HepG2 (cell line): Measurements from ENCODE around the gene CCDC6. TPM values are rescaled to one million over a fixed set of nuclear protein-coding genes. Genes with fewer than 3 reads are reported as not detected.

Experiments
- ATAC-seq: fragments of 200-7000 bp; cut with Tn5 transposase; 3 replicates; pipeline ENCODE4 v1.9.1; 2020; ENCODE audit warnings: mild to moderate bottlenecking, moderate library complexity
- BruUV-seq: library from RNA; stranded (reverse); fragments of 400-500 nt; replicated peaks from 2 replicates; lab custom pipeline; 2021; lab: Mats Ljungman, UMichigan
- CTCF ChIA-PET: fragments of 300-600 bp; formaldehyde crosslinking; extraction: SDS; loops from one replicate; lab custom pipeline; 2021; ENCODE audit warnings: low total read pairs, inconsistent platforms, low intra/inter-chr PET ratio; lab: Yijun Ruan, JAX
- POLR2A ChIA-PET: fragments of 350-600 bp; sonication (Branson Sonifier 250); formaldehyde crosslinking; loops from one replicate; lab custom pipeline; 2020; ENCODE audit warnings: antibody characterized with exemption, inconsistent platforms; lab: Yijun Ruan, JAX
- DNase-seq: peaks from one replicate; pipeline ENCODE4 v3.0.0-alpha.2; 2015; ENCODE audit warnings: low spot score
- FAIRE-seq: peaks from 3 replicates; lab custom pipeline; 2011; peaks lifted over from hg19 to GRCh38; lab: Jason Lieb, UNC
- H2AFZ ChIP-seq: one replicate; pipeline ENCODE4 v1.6.1; 2011; ENCODE audit warnings: low read length, inconsistent platforms
- H3K27ac ChIP-seq: fragments of 300-600 bp; 3 replicates; pipeline ENCODE4 v1.8.0; 2011; ENCODE audit warnings: mixed run types, mild to moderate bottlenecking, mixed read lengths, low read length, inconsistent platforms; ENCODE audit not compliant: insufficient read depth; ENCODE audit errors: extremely low read length
- H3K27me3 ChIP-seq, 2 experiments: fragments of 200-600 bp in 1 of 2; 2 replicates in 1 of 2; 3 replicates in 1 of 2; pipeline versions ENCODE4 v1.6.0 to v1.8.0; 2011; ENCODE audit warnings: low read length in 2 of 2, mild to moderate bottlenecking in 2 of 2, moderate library complexity in 2 of 2, inconsistent platforms in 1 of 2; ENCODE audit not compliant: insufficient read depth in 2 of 2, control insufficient read depth in 1 of 2
- H3K36me3 ChIP-seq, 2 experiments: fragments of 200-600 bp in 1 of 2; replicated peaks in 1 of 2; 2 replicates in 1 of 2; 3 replicates in 1 of 2; pipeline versions ENCODE4 v1.5.1 to v1.8.0; 2011; ENCODE audit warnings: low read length in 2 of 2, inconsistent platforms in 1 of 2; ENCODE audit not compliant: insufficient read depth in 2 of 2, control insufficient read depth in 1 of 2
- H3K4me1 ChIP-seq: 2 replicates; pipeline ENCODE4 v1.5.1; 2012; ENCODE audit warnings: low read length, inconsistent platforms; ENCODE audit not compliant: insufficient read depth
- H3K4me2 ChIP-seq: 2 replicates; pipeline ENCODE4 v1.6.0; 2011; ENCODE audit warnings: low read depth, low read length, inconsistent platforms
- H3K4me3 ChIP-seq, 3 experiments: fragments of 200-600 bp in 1 of 3; sonication (generic), shearing (Covaris generic) in 1 of 3; replicated peaks in 1 of 3; 2 replicates each; pipeline ENCODE4 v1.5.1; 2011 to 2016; ENCODE audit warnings: low read length in 3 of 3, inconsistent platforms in 2 of 3, low read depth in 2 of 3, mild to moderate bottlenecking in 2 of 3, control low read depth in 1 of 3, mixed read lengths in 1 of 3; ENCODE audit not compliant: insufficient read depth in 1 of 3
- H3K79me2 ChIP-seq: one replicate; pipeline ENCODE4 v1.6.1; 2011; ENCODE audit warnings: low read length, inconsistent platforms; ENCODE audit not compliant: insufficient read depth
- H3K9ac ChIP-seq: 2 replicates; pipeline ENCODE4 v1.6.0; 2011; ENCODE audit warnings: mild to moderate bottlenecking, low read depth, low read length, inconsistent platforms; ENCODE audit not compliant: insufficient read depth
- H3K9me3 ChIP-seq: 2 replicates; pipeline ENCODE4 v1.5.1; 2012; ENCODE audit warnings: mild to moderate bottlenecking, low read length
- H4K20me1 ChIP-seq: 2 replicates; pipeline ENCODE4 v1.6.0; 2011; ENCODE audit warnings: inconsistent platforms, mild to moderate bottlenecking, low read length, moderate library complexity; ENCODE audit not compliant: insufficient read depth
- ETV5 ChIP-seq: IDR thresholded peaks from 2 replicates; pipeline ENCODE4 v1.6.1; 2018; ENCODE audit warnings: missing biosample characterization, missing genetic modification reagents, inconsistent platforms, borderline replicate concordance
- FIP1L1 ChIP-seq: fragments of 200-400 bp; formaldehyde crosslinking; IDR thresholded peaks from 2 replicates; pipeline ENCODE4 v1.6.1; 2018; ENCODE audit warnings: low read depth, mild to moderate bottlenecking, low read length, moderate library complexity, borderline replicate concordance; ENCODE audit not compliant: insufficient read depth
- SRF ChIP-seq: IDR thresholded peaks from 2 replicates; pipeline ENCODE4 v1.6.1; 2011; ENCODE audit warnings: mild to moderate bottlenecking, low read depth, low read length, moderate library complexity
- SYNCRIP ChIP-seq: fragments of 200-400 bp; formaldehyde crosslinking; IDR thresholded peaks from 2 replicates; pipeline ENCODE4 v1.6.1; 2018; ENCODE audit warnings: mild to moderate bottlenecking, low read depth, low read length; ENCODE audit not compliant: insufficient read depth
- ZNF556 ChIP-seq: sonication (generic); formaldehyde crosslinking; IDR thresholded peaks from 2 replicates; pipeline ENCODE4 v1.4.0; 2020; ENCODE audit warnings: mild to moderate bottlenecking, missing genetic modification reagents, borderline replicate concordance
- ZNF629 ChIP-seq: sonication (generic); formaldehyde crosslinking; conservative IDR thresholded peaks from 2 replicates; pipeline ENCODE4 v1.5.0; 2020; ENCODE audit warnings: missing genetic modification reagents
- WGBS: methylation state at CpG from one replicate; pipeline ENCODE4 v1.1.6; 2017; ENCODE audit warnings: low lambda C conversion rate; 5-methylcytosine and 5-hydroxymethylcytosine counted together
- in situ Hi-C: cut with HindIII; loops from 2 replicates; pipeline ENCODE4 v1.10.0; 2017; ENCODE audit warnings: low pct_unique_long_range_greater_than_20kb; ENCODE audit not compliant: extremely low pct_ligation_motif_present
- intact Hi-C: fragments of 100-400 bp; cut with micrococcal nuclease; formaldehyde crosslinking; loops from one replicate; pipeline ENCODE4 v1.10.0; 2022; ENCODE audit not compliant: unreplicated experiment
- polyA plus RNA-seq, 8 experiments: library from polyadenylated mRNA; depleted of rRNA in 3 of 8; stranded (reverse) in 7 of 8; unstranded in 1 of 8; fragments of >200 nt; fragmentation: Illumina TruSeq in 4 of 8; extraction: Trizol in 4 of 8; gene quantifications; 2 replicates each; pipeline versions ENCODE4 v1.2.1 to v1.2.3, GENCODE V29; 2011 to 2016; ENCODE audit warnings: low read depth in 4 of 8, missing spikeins in 1 of 8, mixed read lengths in 1 of 8; ENCODE audit not compliant: insufficient read depth in 1 of 8
- total RNA-seq, 5 experiments: library from RNA; depleted of rRNA; stranded (reverse); fragments of >200 nt; fragmentation: Illumina TruSeq; extraction: Trizol; gene quantifications; 2 replicates each; pipeline ENCODE4 v1.2.3, GENCODE V29; 2016; ENCODE audit warnings: low read depth in 1 of 5
- TF ChIP-seq, protein P1 (sequence below): sonication (generic); formaldehyde crosslinking; conservative IDR thresholded peaks from 2 replicates; pipeline ENCODE4 v1.4.0; 2020; ENCODE audit warnings: missing genetic modification reagents
- TF ChIP-seq, protein P2 (sequence below): sonication (generic); formaldehyde crosslinking; IDR thresholded peaks from 2 replicates; pipeline ENCODE4 v1.8.1; 2023; ENCODE audit warnings: mild to moderate bottlenecking, moderate library complexity, missing genetic modification reagents

Gene CCDC6
- total and polyA plus RNA-seq, 2 of the 13 experiments (the other 11 are each of a cell fraction or from before 2014, with no cell fraction given), result 17.9 to 18.3 TPM

DNA sequence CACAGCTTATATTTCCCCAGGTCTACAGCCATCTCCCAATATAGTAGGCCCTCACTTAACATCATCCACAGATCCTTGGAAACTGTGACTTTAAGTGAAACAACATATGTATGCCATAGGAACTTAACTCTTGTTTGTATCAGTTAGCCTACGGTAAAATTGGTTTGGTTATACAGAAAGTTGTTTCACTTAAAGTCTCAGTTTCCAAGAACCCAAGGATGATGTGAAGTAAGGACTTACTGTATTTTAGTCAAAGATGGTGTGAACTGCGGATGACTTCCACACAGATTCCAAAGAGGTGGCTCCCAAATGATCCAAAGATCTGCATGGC is 96.7 kb downstream of the CCDC6 start:
- Histone ChIP-seq H3K4me3 (no peak overlapping the region), H3K27me3 (no peaks in the 10 kb centered on the region), H4K20me1 (no peaks in the 10 kb centered on the region), H3K9me3 (no peaks in the 10 kb centered on the region), H3K4me1 (no peaks in the 10 kb centered on the region), H3K9ac (no peak overlapping the region), H3K4me2 (no peak overlapping the region), H2AFZ (no peak overlapping the region), H3K36me3 (peaks cover 18 to 72% of the 10 kb centered on the region in 2 experiments), H3K27ac (no peak overlapping the region), H3K79me2 (no peaks in the 10 kb centered on the region)
- FAIRE-seq (no peak), ATAC-seq (no peak), DNase-seq (no peak)
- ChIA-PET POLR2A (no interaction called here), CTCF (interaction anchor here (1.0 to 3.3 kb wide), 3 partner anchors 181 to 187 kb away, joined by 3 to 35 read pairs (median 9); no protein-coding TSS in a partner anchor)
- WGBS, result 100% methylated on average over 2 of the region's 2 CpGs
- in situ Hi-C loops (loop anchor here (5.0 to 25.0 kb wide), 2 partner anchors 182 to 1022 kb away; no protein-coding TSS in a partner anchor), intact Hi-C loops (loop anchor here (1.0 kb wide), 2 partner anchors 183 to 1027 kb away; no protein-coding TSS in a partner anchor)
- TF ChIP-seq FIP1L1, result no peak
- TF ChIP-seq, protein P1, sequence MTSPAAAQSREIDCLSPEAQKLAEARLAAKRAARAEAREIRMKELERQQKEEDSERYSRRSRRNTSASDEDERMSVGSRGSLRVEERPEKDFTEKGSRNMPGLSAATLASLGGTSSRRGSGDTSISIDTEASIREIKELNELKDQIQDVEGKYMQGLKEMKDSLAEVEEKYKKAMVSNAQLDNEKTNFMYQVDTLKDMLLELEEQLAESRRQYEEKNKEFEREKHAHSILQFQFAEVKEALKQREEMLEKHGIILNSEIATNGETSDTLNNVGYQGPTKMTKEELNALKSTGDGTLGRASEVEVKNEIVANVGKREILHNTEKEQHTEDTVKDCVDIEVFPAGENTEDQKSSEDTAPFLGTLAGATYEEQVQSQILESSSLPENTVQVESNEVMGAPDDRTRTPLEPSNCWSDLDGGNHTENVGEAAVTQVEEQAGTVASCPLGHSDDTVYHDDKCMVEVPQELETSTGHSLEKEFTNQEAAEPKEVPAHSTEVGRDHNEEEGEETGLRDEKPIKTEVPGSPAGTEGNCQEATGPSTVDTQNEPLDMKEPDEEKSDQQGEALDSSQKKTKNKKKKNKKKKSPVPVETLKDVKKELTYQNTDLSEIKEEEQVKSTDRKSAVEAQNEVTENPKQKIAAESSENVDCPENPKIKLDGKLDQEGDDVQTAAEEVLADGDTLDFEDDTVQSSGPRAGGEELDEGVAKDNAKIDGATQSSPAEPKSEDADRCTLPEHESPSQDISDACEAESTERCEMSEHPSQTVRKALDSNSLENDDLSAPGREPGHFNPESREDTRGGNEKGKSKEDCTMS (CRISPR knock-in tag), result no peak
- no peak for TF ChIP-seq ZNF629
- TF ChIP-seq SRF, result no peak
- TF ChIP-seq, protein P2, sequence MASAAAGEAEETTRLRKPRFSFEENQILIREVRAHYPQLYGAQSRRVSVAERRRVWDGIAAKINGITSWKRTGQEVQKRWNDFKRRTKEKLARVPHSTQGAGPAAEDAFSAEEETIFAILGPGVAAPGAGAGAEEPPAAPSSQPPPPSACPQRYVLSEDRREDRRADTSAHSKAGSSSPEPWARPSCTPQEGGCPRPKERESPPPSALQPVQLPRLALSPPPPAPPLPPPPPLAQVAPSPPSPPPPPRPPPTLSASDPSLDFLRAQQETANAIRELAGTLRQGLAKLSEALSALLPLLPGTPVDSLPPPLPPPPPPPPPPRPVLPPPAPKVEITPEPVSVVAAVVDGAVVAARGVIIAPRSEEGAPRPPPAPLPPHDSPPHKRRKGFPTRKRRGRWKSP (CRISPR knock-in tag), result no peak
- TF ChIP-seq ZNF556, result no peak
- no peak for TF ChIP-seq SYNCRIP
- TF ChIP-seq ETV5, result no peak
- BruUV-seq, result no TSS peak
